Muscle of leg (tissue), 11 donors: ENCODE data around the gene SCYL3. TPM values are rescaled to one million over a fixed set of nuclear protein-coding genes. Genes with fewer than 3 reads are reported as not detected.
A peak's percentile ranks its signal among the peaks of the same experiment; 100 is the strongest.
"Not testable (repeated sequence)": the region's sequence is repeated elsewhere in the genome, so short reads cannot be mapped to it uniquely, and the experiment has no call there.

Experiments
- DNase-seq: peaks from one replicate; pipeline ENCODE4 v3.0.0; 2013
- H3K27ac ChIP-seq: one replicate; pipeline ENCODE4 v1.5.1; 2013; ENCODE audit warnings: mild to moderate bottlenecking, low read length, control low read depth
- H3K27me3 ChIP-seq: one replicate; pipeline ENCODE4 v1.6.1; 2013; ENCODE audit warnings: low read length; ENCODE audit not compliant: control insufficient read depth, insufficient read depth
- H3K36me3 ChIP-seq: one replicate; pipeline ENCODE4 v1.6.1; 2013; ENCODE audit warnings: low read length; ENCODE audit not compliant: control insufficient read depth, insufficient read depth
- H3K4me1 ChIP-seq: one replicate; pipeline ENCODE4 v1.6.1; 2013; ENCODE audit warnings: low read length; ENCODE audit not compliant: control insufficient read depth, insufficient read depth
- H3K4me3 ChIP-seq: one replicate; pipeline ENCODE4 v1.5.1; 2013; ENCODE audit warnings: low read length, control low read depth
- H3K9me3 ChIP-seq: replicated peaks from 2 replicates; pipeline ENCODE4 v1.6.1; 2013; ENCODE audit warnings: low read depth, low read length; ENCODE audit not compliant: control insufficient read depth
- WGBS: methylation state at CpG from one replicate; pipeline ENCODE4 v1.1.5; 2013; ENCODE audit warnings: missing lambda C conversion rate; ENCODE audit not compliant: insufficient coverage; 5-methylcytosine and 5-hydroxymethylcytosine counted together
- polyA plus RNA-seq, 8 donors: library from polyadenylated mRNA; unstranded; fragments of 120-200 nt; gene quantifications; one replicate each; pipeline versions ENCODE4 v1.2.1 to v1.2.3, GENCODE V29; 2013; ENCODE audit warnings: inconsistent platforms in 1 of 8, low replicate concordance in 1 of 8; ENCODE audit not compliant: insufficient read length in 8 of 8, insufficient read depth in 1 of 8
- total RNA-seq: library from RNA; stranded (reverse); fragments of 120-200 nt; gene quantifications from one replicate; pipeline ENCODE4 v1.2.4, GENCODE V29; 2013

Gene SCYL3
- total and polyA plus RNA-seq, 9 donors, result 7.5 to 10.3 (median 8.8) TPM

- Histone ChIP-seq H3K27me3 (no peaks in the 10 kb centered on the region), H3K4me3 (no peak overlapping the region), H3K36me3 (peaks cover under 1% of the 10 kb centered on the region), H3K9me3 (no peaks in the 10 kb centered on the region), H3K27ac (no peak overlapping the region), H3K4me1 (no peaks in the 10 kb centered on the region)
- no CpG with 5 or more reads among the region's 2 CpGs for WGBS
- no peak for DNase-seq
Observed at GRCh38 chr1:169924063-169924462, 30.4 kb upstream of the SCYL3 start.

GRCh38 chr1:169921080-169921479 is 27.4 kb upstream of the SCYL3 start:
- Histone ChIP-seq H3K27me3 (no peaks in the 10 kb centered on the region), H3K4me3 (no peak overlapping the region), H3K4me1 (no peaks in the 10 kb centered on the region), H3K27ac (no peak overlapping the region), H3K9me3 (no peaks in the 10 kb centered on the region), H3K36me3 (peaks cover 2% of the 10 kb centered on the region)
- WGBS, result no CpG with 5 or more reads among the region's 4 CpGs
- DNase-seq, result no peak

GRCh38 chr1:169918927-169919326 is 25.2 kb upstream of the SCYL3 start:
- DNase-seq, result no peak
- Histone ChIP-seq H3K9me3 (no peaks in the 10 kb centered on the region), H3K4me3 (no peak overlapping the region), H3K4me1 (no peaks in the 10 kb centered on the region), H3K27ac (no peak overlapping the region), H3K27me3 (no peaks in the 10 kb centered on the region), H3K36me3 (peaks cover 2% of the 10 kb centered on the region)
- WGBS, result no CpG with 5 or more reads among the region's 1 CpG

GRCh38 chr1:169918220-169918619 is 24.5 kb upstream of the SCYL3 start:
- not testable (repeated sequence) for H3K4me1 ChIP-seq, H3K36me3 ChIP-seq, H3K27ac ChIP-seq, H3K27me3 ChIP-seq, DNase-seq, H3K9me3 ChIP-seq, H3K4me3 ChIP-seq
- WGBS, result 100% methylated on average over 5 of the region's 9 CpGs

GRCh38 chr1:169915150-169915549 is 21.5 kb upstream of the SCYL3 start:
- H3K4me1 ChIP-seq, result no peaks in the 10 kb centered on the region
- H3K9me3 ChIP-seq, result no peaks in the 10 kb centered on the region
- peaks cover 2% of the 10 kb centered on the region for H3K36me3 ChIP-seq
- DNase-seq, result no peak
- WGBS, result 32% methylated on average over 7 of the region's 15 CpGs
- H3K27ac ChIP-seq, result no peak overlapping the region
- no peaks in the 10 kb centered on the region for H3K27me3 ChIP-seq
- no peak overlapping the region for H3K4me3 ChIP-seq

GRCh38 chr1:169914531-169914930 is 20.8 kb upstream of the SCYL3 start:
- WGBS, result 42% methylated on average over 2 of the region's 3 CpGs
- Histone ChIP-seq H3K27me3 (no peaks in the 10 kb centered on the region), H3K9me3 (no peaks in the 10 kb centered on the region), H3K27ac (no peak overlapping the region), H3K36me3 (peaks cover 2% of the 10 kb centered on the region), H3K4me3 (no peak overlapping the region), H3K4me1 (no peaks in the 10 kb centered on the region)
- no peak for DNase-seq

GRCh38 chr1:169909499-169909898 is 15.8 kb upstream of the SCYL3 start:
- H3K27ac ChIP-seq, result no peak overlapping the region
- 85% methylated on average over 10 of the region's 16 CpGs for WGBS
- H3K9me3 ChIP-seq, result no peaks in the 10 kb centered on the region
- no peaks in the 10 kb centered on the region for H3K4me1 ChIP-seq
- no peaks in the 10 kb centered on the region for H3K27me3 ChIP-seq
- DNase-seq, result no peak
- no peaks in the 10 kb centered on the region for H3K36me3 ChIP-seq
- H3K4me3 ChIP-seq, result no peak overlapping the region

- peak; percentile 17 for DNase-seq
- no peaks in the 10 kb centered on the region for H3K9me3 ChIP-seq
- no peak overlapping the region for H3K27ac ChIP-seq
- no peaks in the 10 kb centered on the region for H3K4me1 ChIP-seq
- no peaks in the 10 kb centered on the region for H3K36me3 ChIP-seq
- no peaks in the 10 kb centered on the region for H3K27me3 ChIP-seq
- no peak overlapping the region for H3K4me3 ChIP-seq
Observed at GRCh38 chr1:169906938-169907337, 13.2 kb upstream of the SCYL3 start.

GRCh38 chr1:169904834-169905233 is 11.1 kb upstream of the SCYL3 start:
- no peak for DNase-seq
- H3K36me3 ChIP-seq, result no peaks in the 10 kb centered on the region
- WGBS, result no CpG with 5 or more reads among the region's 1 CpG
- no peak overlapping the region for H3K4me3 ChIP-seq
- no peak overlapping the region for H3K27ac ChIP-seq
- no peaks in the 10 kb centered on the region for H3K9me3 ChIP-seq
- H3K27me3 ChIP-seq, result peaks cover 1% of the 10 kb centered on the region
- H3K4me1 ChIP-seq, result no peaks in the 10 kb centered on the region

- Histone ChIP-seq H3K36me3 (no peaks in the 10 kb centered on the region), H3K27ac (no peak overlapping the region), H3K27me3 (peaks cover 3% of the 10 kb centered on the region), H3K9me3 (no peaks in the 10 kb centered on the region), H3K4me1 (no peaks in the 10 kb centered on the region), H3K4me3 (no peak overlapping the region)
- no peak for DNase-seq
- WGBS, result no CpG with 5 or more reads among the region's 5 CpGs
Observed at GRCh38 chr1:169902751-169903150, 9.1 kb upstream of the SCYL3 start.

- no peak for DNase-seq
- H3K4me3 ChIP-seq, result no peak overlapping the region
- H3K27ac ChIP-seq, result no peak overlapping the region
- no peaks in the 10 kb centered on the region for H3K4me1 ChIP-seq
- H3K27me3 ChIP-seq, result peaks cover 9% of the 10 kb centered on the region
- no peaks in the 10 kb centered on the region for H3K36me3 ChIP-seq
- H3K9me3 ChIP-seq, result no peaks in the 10 kb centered on the region
Observed at GRCh38 chr1:169901115-169901514, 7.4 kb upstream of the SCYL3 start.
